Measurements from ENCODE around the gene SS18. TPM values are rescaled to one million over a fixed set of nuclear protein-coding genes. Genes with fewer than 3 reads are reported as not detected.

The SS18 gene
- polyA plus RNA-seq = 7.4 and 13.7 TPM in 2 replicates

GRCh38 chr18:26090130-26091046 is at the start of gene SS18:
TSS of gene SS18 (minus strand) at chr18:26090613. CDS start at chr18:26090569, 44 bp downstream.

GRCh38 chr18:26133652-26134051 is 43.2 kb upstream of the SS18 start, which contains the start of gene PSMA8:
TSS of gene PSMA8 (plus strand) at chr18:26133869. CDS start at chr18:26133966, 97 bp downstream.

Other genes with a start within 250 kb of the SS18 start
- 1.5 and 2.1 TPM in 2 replicates for gene PSMA8, start 43.3 kb upstream of the SS18 start, polyA plus RNA-seq
- 5.8 and 6.0 TPM in 2 replicates for gene TAF4B, start 135.8 kb upstream of the SS18 start, polyA plus RNA-seq

Data from Purkinje cell (primary cell).